Ishikawa (cell line): ENCODE measurements around the gene TSHZ3.

Experiments used
- CEBPB ChIP-seq: IDR thresholded peaks from 2 replicates; pipeline ENCODE4 v1.6.1; 2012
- CREB1 ChIP-seq: IDR thresholded peaks from 2 replicates; pipeline ENCODE4 v1.6.1; 2012; ENCODE audit warnings: low read depth
- EGR1 ChIP-seq: IDR thresholded peaks from 2 replicates; pipeline ENCODE4 v1.6.1; 2012
- EP300 ChIP-seq: IDR thresholded peaks from 2 replicates; pipeline ENCODE4 v1.6.1; 2012; ENCODE audit warnings: borderline replicate concordance
- FOXM1 ChIP-seq: IDR thresholded peaks from 2 replicates; pipeline ENCODE4 v1.6.1; 2012; ENCODE audit warnings: low read depth, borderline replicate concordance
- NFIC ChIP-seq: IDR thresholded peaks from 2 replicates; pipeline ENCODE4 v1.6.1; 2012
- RAD21 ChIP-seq: IDR thresholded peaks from 2 replicates; pipeline ENCODE4 v1.6.1; 2012; ENCODE audit warnings: low read depth
- TAF1 ChIP-seq: IDR thresholded peaks from 2 replicates; pipeline ENCODE4 v1.6.1; 2012; ENCODE audit warnings: low read depth, mild to moderate bottlenecking
- TCF12 ChIP-seq: IDR thresholded peaks from 2 replicates; pipeline ENCODE4 v1.6.1; 2012; ENCODE audit warnings: low read depth
- TEAD4 ChIP-seq: IDR thresholded peaks from 2 replicates; pipeline ENCODE4 v1.6.1; 2012
- YY1 ChIP-seq: IDR thresholded peaks from 2 replicates; pipeline ENCODE4 v1.6.1; 2012; ENCODE audit warnings: low read depth
- ZBTB7A ChIP-seq: IDR thresholded peaks from 2 replicates; pipeline ENCODE4 v1.6.1; 2012; ENCODE audit warnings: low read depth
- TF ChIP-seq, protein P1 (sequence below): IDR thresholded peaks from 2 replicates; pipeline ENCODE4 v1.6.1; 2012; ENCODE audit warnings: low read depth, mild to moderate bottlenecking
- TF ChIP-seq, protein P2 (sequence below): IDR thresholded peaks from 2 replicates; pipeline ENCODE4 v1.6.1; 2012
- TF ChIP-seq, protein P3 (sequence below): IDR thresholded peaks from 2 replicates; pipeline ENCODE4 v1.6.1; 2012

The TSHZ3 gene

DNA sequence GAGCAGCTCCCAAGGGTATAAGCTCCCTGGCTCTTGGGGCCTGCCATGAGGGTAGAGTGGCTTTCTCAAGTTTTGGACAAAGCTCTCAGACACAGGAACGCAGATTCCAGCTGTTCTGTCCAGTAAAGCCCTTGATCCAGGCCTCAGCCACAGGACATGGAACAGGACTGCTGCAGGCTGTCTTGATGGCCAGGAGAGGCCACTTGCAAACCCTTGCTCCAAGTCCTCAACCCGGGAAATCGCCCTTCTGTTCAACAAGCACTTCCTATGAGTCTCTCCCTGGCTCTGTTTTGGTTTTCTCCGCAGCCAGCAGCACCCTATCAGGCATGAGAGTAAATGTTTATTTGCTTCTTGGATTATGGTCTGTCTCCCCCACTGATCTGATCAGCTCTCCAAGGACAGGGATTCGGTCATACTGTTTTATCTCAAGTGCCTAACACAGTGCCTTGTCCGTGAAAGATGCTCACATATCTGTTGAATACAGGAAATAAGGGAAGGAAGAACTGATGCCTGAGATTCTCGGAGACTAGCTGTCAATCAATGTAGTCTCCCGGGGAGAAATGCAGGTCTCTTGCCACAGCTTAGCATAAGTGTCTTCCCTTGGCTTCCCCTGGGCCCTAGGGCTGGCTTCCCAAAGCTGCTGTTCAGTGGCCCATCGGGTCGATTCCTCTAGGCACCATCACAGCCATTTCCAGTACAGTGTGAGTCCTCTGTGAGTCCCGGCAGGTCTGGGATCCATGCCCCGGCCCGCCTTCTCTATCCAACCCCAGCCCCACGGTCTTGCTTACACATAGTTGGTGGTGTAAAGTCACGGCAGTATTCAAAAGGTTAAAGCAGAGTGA, 90.8 kb downstream of the TSHZ3 start:
- TF ChIP-seq CEBPB = no peak
- TF ChIP-seq TAF1 = no peak
- no peak for TF ChIP-seq RAD21
- no peak for TF ChIP-seq TCF12
- TF ChIP-seq EGR1 = no peak
- no peak for TF ChIP-seq TEAD4
- TF ChIP-seq CREB1 = no peak

DNA sequence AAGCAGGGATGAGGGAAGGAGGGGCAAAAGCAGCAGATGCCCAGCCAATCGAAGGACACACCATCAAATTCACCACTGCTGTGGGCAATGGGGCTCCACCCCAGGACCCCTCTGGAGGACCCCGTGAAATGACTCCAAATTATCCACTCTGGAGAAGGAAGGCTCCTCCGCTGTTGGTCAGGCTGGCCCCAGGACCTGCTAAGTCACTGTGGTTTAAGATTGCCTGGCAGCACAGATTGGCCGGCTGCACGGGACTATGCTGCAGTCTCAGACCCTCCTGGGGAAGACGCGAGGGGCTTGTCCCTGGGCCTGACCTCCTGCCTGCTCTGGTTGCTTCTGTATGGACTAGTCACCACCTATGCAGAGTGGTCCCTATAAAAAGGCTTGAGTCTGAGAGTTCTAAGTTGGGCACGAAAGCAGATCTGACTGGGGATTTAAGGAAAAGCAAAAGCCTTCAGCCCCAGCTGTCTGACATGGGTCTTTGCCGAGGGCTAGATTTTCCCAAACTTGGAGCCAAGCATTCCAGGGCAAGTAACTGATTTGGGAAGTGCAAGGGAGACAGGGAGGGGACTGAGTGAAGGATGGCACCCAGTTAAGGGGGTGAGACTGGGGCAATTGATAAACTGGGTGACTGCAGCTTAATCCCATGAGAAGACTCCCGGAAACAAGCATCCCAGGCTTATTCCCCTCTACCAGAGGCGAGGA, 91.7 kb downstream of the TSHZ3 start:
- TF ChIP-seq TAF1 (no peak), CEBPB (no peak), EP300 (no peak), TEAD4 (no peak), CREB1 (no peak), RAD21 (no peak), FOXM1 (no peak), NFIC (no peak), ZBTB7A (no peak), EGR1 (no peak), TCF12 (no peak), YY1 (no peak)
- TF ChIP-seq, protein P1, sequence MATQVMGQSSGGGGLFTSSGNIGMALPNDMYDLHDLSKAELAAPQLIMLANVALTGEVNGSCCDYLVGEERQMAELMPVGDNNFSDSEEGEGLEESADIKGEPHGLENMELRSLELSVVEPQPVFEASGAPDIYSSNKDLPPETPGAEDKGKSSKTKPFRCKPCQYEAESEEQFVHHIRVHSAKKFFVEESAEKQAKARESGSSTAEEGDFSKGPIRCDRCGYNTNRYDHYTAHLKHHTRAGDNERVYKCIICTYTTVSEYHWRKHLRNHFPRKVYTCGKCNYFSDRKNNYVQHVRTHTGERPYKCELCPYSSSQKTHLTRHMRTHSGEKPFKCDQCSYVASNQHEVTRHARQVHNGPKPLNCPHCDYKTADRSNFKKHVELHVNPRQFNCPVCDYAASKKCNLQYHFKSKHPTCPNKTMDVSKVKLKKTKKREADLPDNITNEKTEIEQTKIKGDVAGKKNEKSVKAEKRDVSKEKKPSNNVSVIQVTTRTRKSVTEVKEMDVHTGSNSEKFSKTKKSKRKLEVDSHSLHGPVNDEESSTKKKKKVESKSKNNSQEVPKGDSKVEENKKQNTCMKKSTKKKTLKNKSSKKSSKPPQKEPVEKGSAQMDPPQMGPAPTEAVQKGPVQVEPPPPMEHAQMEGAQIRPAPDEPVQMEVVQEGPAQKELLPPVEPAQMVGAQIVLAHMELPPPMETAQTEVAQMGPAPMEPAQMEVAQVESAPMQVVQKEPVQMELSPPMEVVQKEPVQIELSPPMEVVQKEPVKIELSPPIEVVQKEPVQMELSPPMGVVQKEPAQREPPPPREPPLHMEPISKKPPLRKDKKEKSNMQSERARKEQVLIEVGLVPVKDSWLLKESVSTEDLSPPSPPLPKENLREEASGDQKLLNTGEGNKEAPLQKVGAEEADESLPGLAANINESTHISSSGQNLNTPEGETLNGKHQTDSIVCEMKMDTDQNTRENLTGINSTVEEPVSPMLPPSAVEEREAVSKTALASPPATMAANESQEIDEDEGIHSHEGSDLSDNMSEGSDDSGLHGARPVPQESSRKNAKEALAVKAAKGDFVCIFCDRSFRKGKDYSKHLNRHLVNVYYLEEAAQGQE = no peak
- TF ChIP-seq, protein P2, sequence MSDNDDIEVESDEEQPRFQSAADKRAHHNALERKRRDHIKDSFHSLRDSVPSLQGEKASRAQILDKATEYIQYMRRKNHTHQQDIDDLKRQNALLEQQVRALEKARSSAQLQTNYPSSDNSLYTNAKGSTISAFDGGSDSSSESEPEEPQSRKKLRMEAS = no peak
- TF ChIP-seq, protein P3, sequence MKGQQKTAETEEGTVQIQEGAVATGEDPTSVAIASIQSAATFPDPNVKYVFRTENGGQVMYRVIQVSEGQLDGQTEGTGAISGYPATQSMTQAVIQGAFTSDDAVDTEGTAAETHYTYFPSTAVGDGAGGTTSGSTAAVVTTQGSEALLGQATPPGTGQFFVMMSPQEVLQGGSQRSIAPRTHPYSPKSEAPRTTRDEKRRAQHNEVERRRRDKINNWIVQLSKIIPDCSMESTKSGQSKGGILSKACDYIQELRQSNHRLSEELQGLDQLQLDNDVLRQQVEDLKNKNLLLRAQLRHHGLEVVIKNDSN = no peak

DNA sequence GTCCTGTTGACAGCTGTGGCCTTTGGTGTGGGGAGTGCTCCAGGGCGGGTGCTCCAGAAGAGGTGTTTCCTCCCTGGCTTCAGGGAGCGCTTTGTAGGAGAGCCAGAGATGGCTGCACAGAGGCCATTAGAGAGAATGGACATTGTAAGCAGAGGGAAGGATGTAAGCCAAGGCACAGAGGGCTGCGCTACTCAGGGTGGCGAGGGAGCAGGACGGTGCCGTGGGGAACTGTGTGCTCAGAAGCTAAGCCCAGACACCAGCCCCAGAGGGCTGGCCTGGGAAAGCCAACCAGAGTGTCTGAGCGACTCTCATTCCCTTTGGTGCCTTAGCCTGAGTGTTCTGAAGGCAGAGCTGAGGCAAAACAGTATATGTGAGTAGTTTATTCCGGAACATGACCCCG, 92.2 kb downstream of the TSHZ3 start:
- TF ChIP-seq RAD21 (no peak), TAF1 (no peak)

DNA sequence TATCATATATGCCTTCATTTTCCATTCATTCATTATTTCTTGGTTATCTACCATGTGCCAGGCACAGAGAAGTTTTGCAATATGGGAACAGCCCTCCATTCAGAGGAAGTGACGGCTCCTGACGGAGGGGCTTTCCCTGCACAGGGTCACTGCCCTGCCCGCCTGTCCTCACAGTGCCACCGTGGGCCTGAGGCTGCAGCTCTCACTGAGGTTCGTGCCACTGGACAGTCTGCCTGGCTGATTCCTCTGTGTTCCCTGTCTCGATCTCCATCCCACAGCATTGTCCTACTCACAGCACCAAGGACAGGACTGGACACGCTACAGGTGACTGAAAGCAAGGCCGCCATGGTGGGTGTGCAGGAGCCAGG, 92.7 kb downstream of the TSHZ3 start:
- TF ChIP-seq, protein P1 = no peak
- TF ChIP-seq EGR1 (no peak), TCF12 (no peak), TEAD4 (no peak), NFIC (no peak), RAD21 (no peak), TAF1 (no peak), CREB1 (no peak), ZBTB7A (no peak), EP300 (no peak), CEBPB (no peak), YY1 (no peak), FOXM1 (no peak)
- TF ChIP-seq, protein P2 = no peak
- TF ChIP-seq, protein P3 = no peak

DNA sequence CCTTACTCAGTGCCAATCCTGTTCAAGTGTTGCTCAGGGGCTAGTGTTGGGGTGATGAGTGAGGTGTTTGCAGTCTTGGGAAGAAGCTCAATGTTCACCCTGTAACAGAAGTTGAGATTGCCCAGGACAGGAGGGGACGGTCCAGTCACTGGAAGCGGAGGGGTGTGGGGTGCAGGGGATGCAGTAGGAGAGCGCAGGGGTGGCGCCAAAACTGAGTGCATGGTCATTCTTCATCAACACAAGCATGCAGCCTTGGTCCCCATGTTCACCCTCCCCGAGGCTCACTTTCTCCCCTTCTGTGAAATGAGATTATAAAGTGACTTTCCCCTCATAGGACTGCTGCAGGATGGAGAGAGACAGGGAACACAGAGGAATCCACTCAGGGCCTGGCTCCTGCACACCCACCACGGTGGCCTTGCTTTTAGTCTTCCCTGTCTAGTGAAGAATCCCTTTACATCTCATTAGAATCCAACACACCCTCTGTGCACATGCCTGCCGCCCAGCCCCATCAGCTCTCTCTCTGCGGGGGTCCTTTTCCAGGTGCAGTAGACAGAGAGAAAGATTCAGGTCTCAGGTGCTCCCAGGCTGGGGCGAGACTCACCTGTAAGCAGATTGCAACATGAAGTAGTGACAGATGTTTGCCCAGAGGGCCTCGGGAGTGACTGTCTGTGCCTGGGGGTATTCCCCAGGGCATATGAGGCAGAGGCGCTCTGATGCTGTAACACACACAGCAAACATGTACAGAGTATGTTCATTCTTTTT, 93.2 kb downstream of the TSHZ3 start:
- TF ChIP-seq YY1 (no peak), NFIC (no peak), EGR1 (no peak), ZBTB7A (no peak), TCF12 (no peak), EP300 (no peak), TAF1 (no peak), TEAD4 (no peak), CREB1 (no peak)
- TF ChIP-seq, protein P1 = no peak
- TF ChIP-seq, protein P2 = no peak
- TF ChIP-seq, protein P3 = no peak
